Stimulated activated CD8-positive, alpha-beta memory T cell treated with anti-CD3 and anti-CD28 coated beads, Interleukin-7, amount 100 ng/mL, for 48 hours (primary cell): ENCODE results near the gene IRF1.
"Not testable (repeated sequence)": the region's sequence is repeated elsewhere in the genome, so short reads cannot be mapped to it uniquely, and the experiment has no call there.

Experiments used
- DNase-seq, 2 donors: peaks; one replicate each; pipeline ENCODE4 v3.0.0-alpha.2; 2020; ENCODE audit warnings: low read depth in 1 of 2; ENCODE audit errors: extremely low read depth in 1 of 2

Gene IRF1

DNA sequence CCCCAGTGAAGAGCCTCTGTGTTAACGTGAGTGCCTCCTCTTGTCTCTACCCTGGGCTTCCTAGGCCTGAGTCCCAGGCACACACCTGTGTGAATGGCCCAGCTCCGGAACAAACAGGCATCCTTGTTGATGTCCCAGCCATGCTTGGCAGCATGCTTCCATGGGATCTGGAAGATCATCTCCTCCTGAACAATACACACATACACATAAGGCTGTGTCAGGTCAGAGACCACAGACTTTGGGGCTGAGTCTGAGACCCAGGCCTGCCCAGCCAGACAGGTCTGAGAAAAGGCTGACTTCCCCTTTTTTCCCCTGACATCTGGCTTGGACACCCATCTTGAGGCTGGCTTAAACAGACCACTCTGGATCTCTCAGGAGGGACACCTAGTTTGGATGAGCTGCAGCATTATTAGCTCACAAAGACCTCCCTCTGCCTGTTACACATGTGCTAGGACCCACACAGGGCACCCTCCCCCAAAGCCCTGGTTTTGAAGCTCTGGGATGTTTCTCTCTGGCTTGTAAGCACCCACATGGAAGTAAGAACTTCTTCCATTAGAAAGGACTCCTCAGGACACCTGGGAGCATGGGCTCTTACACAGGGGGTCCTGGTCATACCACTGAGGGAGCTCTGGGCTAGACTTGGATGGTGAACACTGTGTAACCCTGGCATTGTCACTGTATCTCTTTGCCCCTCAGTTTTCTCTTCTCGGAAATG is 2.6 kb downstream of the IRF1 start:
- no peak for DNase-seq

DNA sequence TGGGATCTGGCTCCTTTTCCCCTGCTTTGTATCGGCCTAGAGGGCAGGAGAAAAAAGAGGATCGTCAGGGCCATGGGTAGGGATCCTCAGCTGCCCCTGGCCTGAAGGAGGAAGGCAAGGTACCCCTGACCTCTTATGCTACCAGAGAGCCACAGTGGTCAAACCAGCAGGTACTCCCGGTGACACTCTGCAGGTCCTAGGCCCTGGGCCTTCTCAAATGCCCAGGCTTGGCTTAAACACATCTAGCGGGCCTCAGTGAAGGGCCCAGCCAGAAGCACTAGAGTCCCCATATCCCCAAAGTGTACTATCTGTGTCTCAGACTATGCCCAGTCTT is 3.5 kb downstream of the IRF1 start:
- DNase-seq, result no peak

DNA sequence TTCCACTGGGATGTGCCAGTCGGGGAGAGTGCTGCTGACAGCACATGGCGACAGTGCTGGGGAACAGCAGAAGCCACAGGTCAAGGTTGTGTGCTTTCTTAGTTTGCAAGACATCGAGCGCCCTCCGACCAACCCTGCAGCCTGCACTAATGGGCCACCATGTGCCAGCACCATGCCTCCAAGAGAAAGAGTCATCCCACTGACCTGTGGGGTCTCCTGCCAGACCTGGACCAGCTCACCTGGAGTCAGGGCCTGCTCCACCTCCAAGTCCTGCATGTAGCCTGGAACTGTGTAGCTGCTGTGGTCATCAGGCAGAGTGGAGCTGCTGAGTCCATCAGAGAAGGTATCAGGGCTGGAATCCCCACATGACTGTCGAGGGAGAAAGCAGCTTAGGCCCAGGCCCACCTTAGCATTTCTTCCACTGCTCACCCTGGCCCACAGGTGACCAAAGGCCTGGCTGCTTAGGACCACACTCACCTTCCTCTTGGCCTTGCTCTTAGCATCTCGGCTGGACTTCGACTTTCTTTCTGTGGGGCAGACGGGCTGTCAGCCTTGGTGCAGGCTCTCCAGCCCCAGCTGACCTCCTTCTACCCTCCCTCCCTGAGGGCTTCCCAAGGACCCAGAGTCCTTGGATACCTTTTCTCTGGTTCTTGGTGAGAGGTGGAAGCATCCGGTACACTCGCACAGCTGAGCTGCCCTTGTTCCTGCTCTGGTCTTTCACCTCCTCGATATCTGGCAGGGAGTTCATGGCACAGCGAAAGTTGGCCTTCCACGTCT is 4.1 kb downstream of the IRF1 start:
- DNase-seq, result no peak

DNA sequence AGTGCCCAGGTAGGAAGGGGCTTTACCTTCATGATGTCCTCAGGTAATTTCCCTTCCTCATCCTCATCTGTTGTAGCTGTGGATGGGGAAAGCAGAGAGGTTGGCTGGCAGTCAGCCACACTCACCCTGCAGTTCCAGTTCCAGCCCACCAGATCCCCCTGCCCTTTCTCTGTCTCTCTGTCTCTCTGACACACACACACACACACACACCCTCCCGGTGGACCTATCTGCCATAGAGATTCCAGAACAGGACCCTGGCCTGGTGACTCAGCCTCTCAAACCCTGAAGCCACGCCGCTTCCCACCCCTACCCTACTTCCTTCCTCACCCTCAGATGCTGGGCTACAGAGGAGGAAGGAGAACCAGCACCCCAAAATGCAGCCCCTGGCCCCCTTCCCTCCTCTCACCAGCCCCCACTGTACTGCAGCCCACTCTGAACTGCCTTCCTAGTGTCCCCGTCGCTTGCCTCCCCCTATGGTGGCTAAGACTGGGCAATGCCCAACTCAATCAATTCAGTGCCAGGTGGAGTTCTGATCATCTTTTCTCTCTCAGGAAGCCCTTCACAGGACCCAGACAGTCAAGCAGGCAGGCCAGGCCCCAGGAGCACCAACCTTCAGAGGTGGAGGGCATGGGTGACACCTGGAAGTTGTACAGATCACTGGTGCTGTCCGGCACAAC is 4.8 kb downstream of the IRF1 start:
- DNase-seq, result no peak

DNA sequence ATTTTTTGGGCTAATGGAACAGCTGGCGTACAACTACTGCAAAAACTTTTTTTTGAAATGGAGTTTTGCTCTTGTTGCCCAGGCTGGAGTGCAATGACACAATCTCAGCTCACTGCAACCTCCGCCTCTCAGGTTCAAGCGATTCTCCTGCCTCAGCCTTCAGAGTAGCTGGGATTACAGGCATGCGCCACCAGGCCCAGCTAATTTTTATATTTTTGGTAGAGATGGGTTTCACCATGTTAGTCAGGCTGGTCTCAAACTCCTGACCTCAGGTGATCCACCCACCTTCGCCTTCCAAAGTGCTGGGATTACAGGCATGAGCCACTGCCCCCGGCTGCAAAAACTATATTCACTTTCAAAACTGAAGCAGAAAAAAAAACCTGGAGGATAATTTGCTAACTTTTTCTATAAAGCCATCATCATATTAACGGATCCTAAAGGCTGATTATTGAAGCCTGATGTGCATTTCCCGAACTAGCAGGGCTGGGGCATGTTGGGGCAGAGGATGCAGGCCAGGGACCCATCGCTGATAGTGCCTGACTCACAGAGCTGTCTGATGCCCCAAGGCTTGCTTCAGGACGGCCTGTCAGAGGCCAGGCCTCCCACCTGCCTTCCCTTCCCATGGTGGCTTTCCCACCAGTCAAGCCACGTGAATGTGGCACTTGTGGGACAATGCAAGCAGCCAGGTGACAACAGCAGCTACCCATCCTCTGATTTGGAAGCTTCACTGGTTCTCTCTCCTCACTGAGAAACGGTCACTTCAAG is 5.5 kb downstream of the IRF1 start:
- DNase-seq, result not testable (repeated sequence)

DNA sequence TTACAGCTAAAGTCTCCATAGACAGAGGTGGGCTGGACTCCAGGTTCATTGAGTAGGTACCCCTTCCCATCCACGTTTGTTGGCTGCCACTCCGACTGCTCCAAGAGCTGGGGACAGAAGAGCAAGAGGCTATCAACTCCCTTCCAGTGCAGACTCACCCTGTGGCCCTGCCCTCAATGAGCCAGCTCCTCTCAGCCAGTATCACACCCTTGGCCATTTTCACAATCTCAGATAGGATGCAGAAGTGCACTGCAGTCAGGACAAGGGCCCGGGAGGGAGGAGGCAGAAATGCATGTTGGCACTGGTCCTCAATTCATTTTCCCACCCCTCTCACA is 6.2 kb downstream of the IRF1 start:
- no peak for DNase-seq

DNA sequence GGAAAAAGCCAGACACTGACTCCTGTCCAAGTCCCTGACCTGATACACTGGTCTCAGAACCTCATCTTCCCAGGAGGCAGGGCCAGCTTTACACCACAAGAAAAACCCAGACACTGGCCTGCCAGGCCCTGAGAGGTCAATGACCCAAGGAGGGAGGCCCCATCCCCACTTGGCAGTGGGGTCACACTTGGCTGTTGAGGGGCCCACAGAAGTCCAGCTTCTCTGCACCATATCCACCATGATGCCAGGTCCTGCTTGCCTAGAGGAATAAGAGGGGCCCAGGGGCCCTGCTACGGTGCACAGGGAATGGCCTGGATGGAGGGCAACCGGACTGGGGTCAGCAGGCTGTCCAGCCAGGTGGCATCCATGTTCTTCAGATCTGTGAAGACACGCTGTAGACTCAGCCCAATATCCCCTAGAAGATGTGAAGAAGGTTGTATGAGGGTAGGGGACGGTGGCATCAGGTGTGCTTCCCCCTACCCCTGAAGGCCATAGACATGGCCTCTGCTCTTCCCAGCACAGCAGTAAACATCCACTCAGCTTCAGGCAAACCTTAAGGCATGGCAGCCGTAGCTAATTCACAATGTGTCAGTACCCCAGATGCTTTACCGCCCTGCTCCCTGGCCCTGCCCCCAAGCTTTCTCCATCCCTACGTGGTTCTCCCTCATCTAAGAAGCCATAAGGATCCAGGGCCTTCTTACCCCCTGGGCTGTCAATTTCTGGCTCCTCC is 6.7 kb downstream of the IRF1 start:
- DNase-seq, result no peak

DNA sequence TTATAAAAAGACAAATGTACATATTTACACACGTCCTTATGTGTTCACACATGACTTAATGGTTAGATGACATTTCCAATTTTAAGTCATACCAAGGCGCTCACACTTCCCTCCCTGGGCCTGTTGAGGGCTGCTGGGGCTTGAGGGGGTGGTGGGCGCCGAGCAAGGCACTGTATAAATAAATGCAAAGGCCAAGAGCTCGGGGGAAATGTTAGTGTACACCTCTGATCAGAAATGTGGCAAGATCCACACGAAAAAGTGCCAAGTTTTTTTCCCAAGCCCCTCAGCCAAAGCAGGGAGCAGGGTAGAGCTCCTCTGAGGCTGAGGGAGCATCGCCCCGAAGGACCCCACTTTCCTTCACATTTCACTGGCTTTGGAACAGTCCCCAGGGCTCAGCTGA is 7.5 kb downstream of the IRF1 start:
- DNase-seq, result no peak

DNA sequence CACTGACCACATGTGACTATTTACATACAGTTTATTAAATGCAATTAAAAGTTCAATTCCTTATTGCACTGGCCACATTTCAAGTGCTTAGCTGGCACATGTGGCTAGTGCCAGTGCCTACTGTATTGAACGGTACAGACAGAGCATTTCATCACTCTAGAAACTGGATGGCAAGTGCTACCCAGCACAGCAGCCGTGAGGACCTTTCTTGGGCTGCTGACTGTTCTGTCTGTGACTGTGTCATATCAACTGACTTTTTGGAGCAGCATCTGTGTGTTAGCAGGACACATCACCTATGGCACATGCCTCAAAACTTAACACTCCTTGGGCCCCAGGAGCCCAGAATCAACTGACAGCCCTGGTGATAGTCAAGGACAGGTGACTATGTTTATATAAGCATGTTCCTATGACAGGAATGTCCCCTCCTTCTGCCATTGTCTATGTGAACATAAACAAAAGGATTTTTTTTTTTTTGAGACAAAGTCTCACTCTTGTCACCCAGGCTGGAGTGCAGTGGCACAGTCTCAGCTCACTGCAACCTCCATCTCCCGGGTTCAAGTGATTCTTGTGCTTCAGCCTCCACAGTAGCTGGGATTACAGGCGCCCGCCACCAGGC is 8.9 kb downstream of the IRF1 start:
- DNase-seq, result no peak

DNA sequence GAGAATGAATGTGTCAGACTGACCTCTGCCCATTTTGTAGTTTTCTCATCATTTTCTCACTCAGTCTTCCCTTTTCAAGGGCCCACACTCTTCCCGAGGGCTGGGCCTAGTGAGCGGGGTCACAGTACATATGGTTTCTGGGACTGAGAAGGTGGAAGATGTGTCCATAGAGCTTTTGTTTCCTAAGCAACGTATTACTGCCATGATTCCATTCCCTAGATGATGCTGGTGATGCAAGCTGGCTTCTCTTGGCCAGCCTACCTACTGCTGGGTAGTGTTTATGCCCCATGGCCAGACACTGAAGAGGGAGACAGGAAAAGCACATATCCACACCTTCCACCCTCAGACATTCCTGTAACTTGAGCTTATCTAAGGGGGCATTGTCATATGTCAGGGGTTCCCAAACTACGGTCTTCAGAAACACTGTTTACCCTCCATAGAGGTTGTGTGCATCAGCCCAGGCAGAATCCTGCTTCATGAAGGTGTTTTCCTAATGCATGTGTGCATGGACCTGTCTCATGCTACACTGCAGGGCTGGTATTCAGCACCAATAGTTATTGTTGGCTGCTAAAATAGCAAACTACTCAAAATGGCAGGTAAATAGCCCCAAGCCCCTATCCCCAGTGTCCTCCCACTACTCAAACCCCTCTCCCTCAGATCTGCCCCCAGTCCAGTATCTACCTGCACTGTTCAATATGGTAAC is 9.5 kb downstream of the IRF1 start:
- no peak for DNase-seq

DNA sequence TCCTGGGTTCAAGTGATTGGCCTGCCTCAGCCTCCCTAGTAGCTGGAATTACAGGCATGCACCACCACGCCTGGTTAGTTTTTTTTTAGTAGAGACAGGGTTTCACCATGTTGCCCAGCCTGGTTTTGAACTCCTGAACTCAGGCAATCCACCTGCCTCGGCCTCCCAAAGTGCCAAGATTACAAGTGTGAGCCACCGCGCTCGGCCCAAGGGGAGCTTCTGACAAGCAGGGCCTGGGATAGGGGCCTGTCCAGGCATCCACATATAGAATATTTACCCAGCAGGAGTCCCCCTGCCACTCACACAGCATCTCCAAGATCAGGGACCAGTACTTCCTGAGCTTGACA is 10.1 kb downstream of the IRF1 start:
- no peak for DNase-seq

DNA sequence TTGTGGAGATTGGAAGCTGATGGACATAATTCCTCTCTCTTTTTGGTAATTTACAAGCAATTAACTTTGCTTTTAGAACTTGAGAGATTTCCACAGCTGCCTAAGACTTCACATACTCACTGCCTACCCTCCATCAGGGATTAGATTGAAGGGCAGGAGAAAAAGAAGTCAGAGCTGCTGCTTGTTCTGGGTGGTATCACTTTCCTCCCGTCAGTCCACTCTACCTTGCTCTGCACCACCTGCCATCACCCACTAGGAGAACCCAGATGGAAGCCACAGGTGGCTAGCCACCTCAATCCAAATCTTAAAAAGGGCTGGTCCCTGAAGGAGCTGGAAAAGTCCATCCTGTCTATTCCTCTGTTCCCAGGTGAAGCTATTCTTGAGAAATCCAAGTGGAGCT is 10.5 kb downstream of the IRF1 start:
- no peak for DNase-seq

DNA sequence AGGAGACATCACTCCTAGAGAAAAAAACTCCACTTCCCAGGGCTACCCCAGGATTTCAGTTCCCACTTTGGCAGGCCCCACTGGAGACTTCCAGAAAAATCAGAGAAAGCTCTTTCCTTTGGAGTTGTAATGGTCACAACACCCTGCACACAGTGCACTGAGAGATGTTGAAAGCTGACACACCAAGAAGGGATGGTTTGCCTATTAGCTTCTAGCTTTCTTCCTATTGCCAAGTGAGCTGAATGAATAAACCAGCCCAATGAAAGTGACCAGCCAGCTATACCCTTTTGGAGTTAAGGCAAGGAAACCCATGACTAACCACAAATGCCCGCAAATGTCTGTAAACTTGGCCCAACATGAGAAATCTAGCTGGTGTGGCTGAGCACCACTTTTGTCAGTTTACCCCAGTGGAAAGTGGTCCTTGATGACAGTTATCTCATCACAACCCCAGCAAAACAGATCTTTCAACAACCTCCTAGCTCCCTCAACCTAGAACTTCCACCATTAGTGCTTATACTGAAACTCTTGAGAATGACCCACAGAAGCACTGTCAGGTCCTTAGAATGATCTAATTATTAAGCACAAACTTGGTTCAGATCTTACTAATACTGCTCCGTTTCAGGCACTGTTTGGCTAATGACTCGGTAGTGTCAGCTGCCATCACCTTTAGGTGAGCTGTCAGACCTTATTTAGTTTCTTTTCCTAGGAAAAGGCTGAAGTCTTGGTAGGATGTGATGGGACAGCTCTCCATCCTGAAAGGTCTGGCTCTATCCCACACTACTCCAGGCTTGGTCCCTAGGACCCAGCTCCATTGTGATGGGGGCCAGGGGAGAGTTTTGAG is 11.2 kb downstream of the IRF1 start:
- no peak for DNase-seq

DNA sequence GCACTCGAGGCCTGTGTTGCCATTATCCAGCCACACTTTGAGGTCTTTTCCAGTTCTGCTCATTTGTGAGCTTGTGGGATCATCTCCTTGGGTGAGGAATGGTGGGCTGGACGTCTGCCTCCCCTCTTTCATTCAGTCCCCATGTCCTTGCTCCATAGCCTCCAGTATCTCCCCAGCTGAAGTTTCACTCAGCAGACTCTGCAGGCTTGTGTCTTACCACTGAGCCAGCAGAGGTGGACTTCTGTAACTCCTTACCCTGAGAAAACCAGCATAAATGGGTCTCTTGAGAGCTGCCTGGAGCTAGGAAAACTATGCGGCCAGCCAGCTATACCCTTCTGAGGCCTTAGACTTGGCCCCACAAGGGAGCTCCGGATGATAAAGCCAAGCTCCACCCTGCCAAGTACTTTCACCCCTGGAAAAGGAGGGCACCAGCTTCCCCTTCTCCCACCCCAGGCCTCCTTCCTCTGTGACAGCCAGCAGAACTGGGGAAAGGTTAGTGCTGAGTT is 12.2 kb downstream of the IRF1 start:
- DNase-seq, result no peak

DNA sequence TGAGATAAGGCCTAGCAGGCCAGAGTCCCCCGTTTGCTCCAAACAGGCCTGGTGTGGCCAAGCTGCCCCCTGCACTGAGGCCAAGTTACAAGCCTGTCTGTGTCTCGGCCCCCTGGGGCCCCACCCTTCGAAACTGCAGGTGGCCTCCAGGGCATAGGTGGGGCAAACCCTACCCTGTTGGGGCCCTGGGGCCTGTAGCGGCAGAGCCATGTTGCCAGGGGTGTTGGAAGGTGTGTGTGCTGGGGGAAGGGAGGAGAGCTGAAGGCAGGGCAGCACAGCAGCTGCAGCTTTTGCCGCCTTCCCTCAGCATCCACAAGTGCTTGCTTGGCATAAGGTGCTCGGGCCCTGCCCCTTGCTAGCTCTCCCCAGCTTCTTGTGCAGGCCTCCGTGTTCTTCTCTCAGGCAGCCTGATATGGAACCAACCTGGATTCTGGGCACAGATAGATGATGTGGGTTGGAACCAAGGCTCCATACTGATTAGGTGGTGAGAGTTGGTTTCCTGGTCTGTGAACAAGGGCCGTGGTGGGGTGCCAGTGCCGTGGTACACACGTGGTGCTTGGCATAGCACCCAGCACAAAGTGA is 12.7 kb downstream of the IRF1 start:
- DNase-seq, result no peak

DNA sequence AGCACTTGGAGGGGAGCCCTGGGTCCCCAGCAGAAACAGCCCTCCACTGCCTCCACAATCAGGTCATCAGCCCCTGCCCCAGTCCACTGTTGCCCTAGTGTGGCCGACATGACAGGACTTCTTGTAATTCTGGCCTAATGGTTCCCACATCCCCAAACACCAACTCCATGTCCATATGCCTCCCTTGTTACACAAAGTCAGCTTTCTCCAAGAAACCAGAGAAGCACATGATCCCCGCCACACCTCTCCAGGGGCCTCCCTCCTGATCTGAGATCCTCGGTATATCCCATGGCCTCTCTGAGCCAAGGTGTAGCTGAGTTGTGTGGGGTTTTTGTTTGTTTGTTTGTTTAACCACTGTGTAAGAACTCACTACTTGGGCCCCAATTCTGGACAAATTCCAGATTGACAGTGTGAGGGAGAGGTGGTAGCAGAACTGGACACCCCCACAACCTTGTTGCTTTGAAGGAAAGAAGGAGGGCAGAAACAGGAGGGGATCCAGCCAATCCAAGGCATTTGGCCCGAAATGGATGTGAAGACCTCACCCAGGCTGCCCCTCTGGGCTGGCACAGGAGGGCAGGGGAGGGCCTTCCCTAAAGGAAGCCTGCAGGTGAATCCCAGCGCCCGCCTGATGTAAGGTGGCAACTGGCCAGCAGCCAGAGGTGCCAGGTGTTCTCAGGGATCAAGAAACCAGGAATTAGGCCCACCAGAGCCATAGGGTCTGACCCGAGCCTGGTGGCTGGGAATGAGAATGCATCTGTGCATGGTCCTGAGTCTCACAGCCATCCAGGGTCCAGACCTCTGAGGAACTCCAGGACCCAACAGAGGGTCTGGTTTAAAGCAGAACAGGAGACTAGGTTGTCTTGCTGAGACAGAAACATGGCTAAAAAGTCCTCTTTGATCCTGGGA is 13.4 kb downstream of the IRF1 start:
- DNase-seq, result no peak
